SK-N-SH treated with all-trans-retinoic acid at 6 μM for 48 hours (cell line): ENCODE measurements around the gene PTGR1.

Source experiments
- ATAC-seq: fragments of 200-7000 bp; cut with Tn5 transposase; 3 replicates; pipeline ENCODE4 v1.9.1; 2020; ENCODE audit warnings: mild to moderate bottlenecking, moderate library complexity
- ARNTL ChIP-seq: fragments of 450-650 bp; formaldehyde crosslinking; IDR thresholded peaks from 2 replicates; pipeline ENCODE4 v1.5.0; 2020; ENCODE audit warnings: low read depth, mild to moderate bottlenecking, moderate library complexity, borderline replicate concordance
- BACH2 ChIP-seq: fragments of 250-450 bp; sonication (Bioruptor Pico); IDR thresholded peaks from 2 replicates; pipeline ENCODE4 v1.9.0; 2021; ENCODE audit warnings: mild to moderate bottlenecking, borderline replicate concordance
- CREB5 ChIP-seq: fragments of 250-450 bp; sonication (Bioruptor Pico); IDR thresholded peaks from 2 replicates; pipeline ENCODE4 v1.5.1; 2020; ENCODE audit warnings: low read depth, mild to moderate bottlenecking, moderate library complexity
- CSDC2 ChIP-seq: fragments of 250-450 bp; sonication (Bioruptor Pico); IDR thresholded peaks from 2 replicates; pipeline ENCODE4 v1.5.0; 2020; ENCODE audit warnings: mild to moderate bottlenecking, moderate library complexity
- CSRNP3 ChIP-seq: fragments of 250-450 bp; sonication (Bioruptor Pico); IDR thresholded peaks from 2 replicates; pipeline ENCODE4 v1.5.1; 2021; ENCODE audit warnings: mild to moderate bottlenecking, moderate library complexity
- ESRRG ChIP-seq: fragments of 250-450 bp; sonication (Bioruptor Pico); IDR thresholded peaks from 2 replicates; pipeline ENCODE4 v1.6.1; 2021; ENCODE audit warnings: mild to moderate bottlenecking
- GLIS3 ChIP-seq: fragments of 250-450 bp; sonication (Bioruptor Pico); IDR thresholded peaks from 2 replicates; pipeline ENCODE4 v1.5.0; 2020; ENCODE audit warnings: mild to moderate bottlenecking, moderate library complexity
- ISL1 ChIP-seq: fragments of 250-450 bp; sonication (Bioruptor Pico); IDR thresholded peaks from 2 replicates; pipeline ENCODE4 v2.1.2; 2022; ENCODE audit warnings: mild to moderate bottlenecking, moderate library complexity
- OSR1 ChIP-seq: fragments of 250-450 bp; sonication (Bioruptor Pico); IDR thresholded peaks from 2 replicates; pipeline ENCODE4 v1.8.0; 2022; ENCODE audit warnings: moderate library complexity, mild to moderate bottlenecking, inconsistent platforms
- PATZ1 ChIP-seq: fragments of 250-450 bp; sonication (Bioruptor Pico); IDR thresholded peaks from 2 replicates; pipeline ENCODE4 v1.8.0; 2020; ENCODE audit warnings: mild to moderate bottlenecking, moderate library complexity, borderline replicate concordance
- POU6F1 ChIP-seq: fragments of 250-450 bp; sonication (Bioruptor Pico); IDR thresholded peaks from 2 replicates; pipeline ENCODE4 v1.8.0; 2021; ENCODE audit warnings: low read depth, mild to moderate bottlenecking, moderate library complexity, borderline replicate concordance
- PPARA ChIP-seq: fragments of 250-450 bp; sonication (Bioruptor Pico); IDR thresholded peaks from 2 replicates; pipeline ENCODE4 v1.5.0; 2020; ENCODE audit warnings: mild to moderate bottlenecking, borderline replicate concordance
- SNAI2 ChIP-seq: fragments of 250-450 bp; sonication (Bioruptor Pico); IDR thresholded peaks from 2 replicates; pipeline ENCODE4 v1.5.0; 2020; ENCODE audit warnings: mild to moderate bottlenecking, moderate library complexity
- TCF4 ChIP-seq: fragments of 250-450 bp; sonication (Bioruptor Pico); IDR thresholded peaks from 2 replicates; pipeline ENCODE4 v1.8.0; 2021; ENCODE audit warnings: mild to moderate bottlenecking, moderate library complexity, borderline replicate concordance
- TOX ChIP-seq: fragments of 250-450 bp; sonication (Bioruptor Pico); IDR thresholded peaks from 2 replicates; pipeline ENCODE4 v1.8.0; 2021; ENCODE audit warnings: mild to moderate bottlenecking, moderate library complexity, borderline replicate concordance
- TSHZ2 ChIP-seq: fragments of 250-450 bp; sonication (Bioruptor Pico); IDR thresholded peaks from 2 replicates; pipeline ENCODE4 v1.5.0; 2020; ENCODE audit warnings: mild to moderate bottlenecking, moderate library complexity
- ZFP3 ChIP-seq: fragments of 250-450 bp; sonication (Bioruptor Pico); IDR thresholded peaks from 2 replicates; pipeline ENCODE4 v1.5.0; 2020; ENCODE audit warnings: mild to moderate bottlenecking, moderate library complexity
- ZFP30 ChIP-seq: fragments of 450-650 bp; formaldehyde crosslinking; IDR thresholded peaks from 2 replicates; pipeline ENCODE4 v1.5.0; 2022; ENCODE audit warnings: mild to moderate bottlenecking, moderate library complexity
- ZNF565 ChIP-seq: fragments of 450-650 bp; formaldehyde crosslinking; conservative IDR thresholded peaks from 2 replicates; pipeline ENCODE4 v1.5.0; 2020; ENCODE audit warnings: low read depth, mild to moderate bottlenecking, moderate library complexity
- ZNF70 ChIP-seq: fragments of 450-650 bp; formaldehyde crosslinking; IDR thresholded peaks from 2 replicates; pipeline ENCODE4 v1.5.0; 2020; ENCODE audit warnings: mild to moderate bottlenecking, moderate library complexity

The PTGR1 gene

GRCh38 chr9:111601237-111602018, 2.0 kb upstream of the PTGR1 start:
- ATAC-seq = no peak
- TF ChIP-seq CREB5 (no peak), TOX (no peak), ZNF565 (CRISPR knock-in tag) (no peak), SNAI2 (no peak), GLIS3 (CRISPR knock-in tag) (no peak), CSDC2 (CRISPR knock-in tag) (no peak), POU6F1 (no peak), PPARA (no peak), ARNTL (CRISPR knock-in tag) (no peak), TCF4 (CRISPR knock-in tag) (no peak), ZFP30 (no peak), PATZ1 (no peak)

GRCh38 chr9:111599955-111600343, 502 bp upstream of the PTGR1 start:
- TF ChIP-seq OSR1 (no peak), CSRNP3 (CRISPR knock-in tag) (no peak), ESRRG (no peak), GLIS3 (CRISPR knock-in tag) (no peak), ZNF565 (CRISPR knock-in tag) (no peak), TSHZ2 (CRISPR knock-in tag) (no peak), BACH2 (CRISPR knock-in tag) (no peak), ZFP3 (no peak), TCF4 (CRISPR knock-in tag) (no peak), ZNF70 (CRISPR knock-in tag) (no peak)
- TF ChIP-seq, all 23 proteins: peak for 0
- ATAC-seq = no peak

- ATAC-seq = peak; percentile 60
- TF ChIP-seq ZNF565 (CRISPR knock-in tag) (no peak), CSRNP3 (CRISPR knock-in tag) (no peak), CREB5 (no peak), TSHZ2 (CRISPR knock-in tag) (no peak), ISL1 (CRISPR knock-in tag) (no peak), ZNF70 (CRISPR knock-in tag) (no peak), TOX (no peak), ZFP3 (no peak), ARNTL (CRISPR knock-in tag) (no peak)
Observed at GRCh38 chr9:111598733-111599091, 735 bp downstream of the PTGR1 start.
